ENCODE measurements around the gene RELCH. TPM values are rescaled to one million over a fixed set of nuclear protein-coding genes. Genes with fewer than 3 reads are reported as not detected.
"Not testable (repeated sequence)": the region's sequence is repeated elsewhere in the genome, so short reads cannot be mapped to it uniquely, and the experiment has no call there.

Gene RELCH, protein sequence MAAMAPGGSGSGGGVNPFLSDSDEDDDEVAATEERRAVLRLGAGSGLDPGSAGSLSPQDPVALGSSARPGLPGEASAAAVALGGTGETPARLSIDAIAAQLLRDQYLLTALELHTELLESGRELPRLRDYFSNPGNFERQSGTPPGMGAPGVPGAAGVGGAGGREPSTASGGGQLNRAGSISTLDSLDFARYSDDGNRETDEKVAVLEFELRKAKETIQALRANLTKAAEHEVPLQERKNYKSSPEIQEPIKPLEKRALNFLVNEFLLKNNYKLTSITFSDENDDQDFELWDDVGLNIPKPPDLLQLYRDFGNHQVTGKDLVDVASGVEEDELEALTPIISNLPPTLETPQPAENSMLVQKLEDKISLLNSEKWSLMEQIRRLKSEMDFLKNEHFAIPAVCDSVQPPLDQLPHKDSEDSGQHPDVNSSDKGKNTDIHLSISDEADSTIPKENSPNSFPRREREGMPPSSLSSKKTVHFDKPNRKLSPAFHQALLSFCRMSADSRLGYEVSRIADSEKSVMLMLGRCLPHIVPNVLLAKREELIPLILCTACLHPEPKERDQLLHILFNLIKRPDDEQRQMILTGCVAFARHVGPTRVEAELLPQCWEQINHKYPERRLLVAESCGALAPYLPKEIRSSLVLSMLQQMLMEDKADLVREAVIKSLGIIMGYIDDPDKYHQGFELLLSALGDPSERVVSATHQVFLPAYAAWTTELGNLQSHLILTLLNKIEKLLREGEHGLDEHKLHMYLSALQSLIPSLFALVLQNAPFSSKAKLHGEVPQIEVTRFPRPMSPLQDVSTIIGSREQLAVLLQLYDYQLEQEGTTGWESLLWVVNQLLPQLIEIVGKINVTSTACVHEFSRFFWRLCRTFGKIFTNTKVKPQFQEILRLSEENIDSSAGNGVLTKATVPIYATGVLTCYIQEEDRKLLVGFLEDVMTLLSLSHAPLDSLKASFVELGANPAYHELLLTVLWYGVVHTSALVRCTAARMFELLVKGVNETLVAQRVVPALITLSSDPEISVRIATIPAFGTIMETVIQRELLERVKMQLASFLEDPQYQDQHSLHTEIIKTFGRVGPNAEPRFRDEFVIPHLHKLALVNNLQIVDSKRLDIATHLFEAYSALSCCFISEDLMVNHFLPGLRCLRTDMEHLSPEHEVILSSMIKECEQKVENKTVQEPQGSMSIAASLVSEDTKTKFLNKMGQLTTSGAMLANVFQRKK
- 10 to 100 TPM; 38.9 to 56.3 TPM for total RNA-seq

DNA sequence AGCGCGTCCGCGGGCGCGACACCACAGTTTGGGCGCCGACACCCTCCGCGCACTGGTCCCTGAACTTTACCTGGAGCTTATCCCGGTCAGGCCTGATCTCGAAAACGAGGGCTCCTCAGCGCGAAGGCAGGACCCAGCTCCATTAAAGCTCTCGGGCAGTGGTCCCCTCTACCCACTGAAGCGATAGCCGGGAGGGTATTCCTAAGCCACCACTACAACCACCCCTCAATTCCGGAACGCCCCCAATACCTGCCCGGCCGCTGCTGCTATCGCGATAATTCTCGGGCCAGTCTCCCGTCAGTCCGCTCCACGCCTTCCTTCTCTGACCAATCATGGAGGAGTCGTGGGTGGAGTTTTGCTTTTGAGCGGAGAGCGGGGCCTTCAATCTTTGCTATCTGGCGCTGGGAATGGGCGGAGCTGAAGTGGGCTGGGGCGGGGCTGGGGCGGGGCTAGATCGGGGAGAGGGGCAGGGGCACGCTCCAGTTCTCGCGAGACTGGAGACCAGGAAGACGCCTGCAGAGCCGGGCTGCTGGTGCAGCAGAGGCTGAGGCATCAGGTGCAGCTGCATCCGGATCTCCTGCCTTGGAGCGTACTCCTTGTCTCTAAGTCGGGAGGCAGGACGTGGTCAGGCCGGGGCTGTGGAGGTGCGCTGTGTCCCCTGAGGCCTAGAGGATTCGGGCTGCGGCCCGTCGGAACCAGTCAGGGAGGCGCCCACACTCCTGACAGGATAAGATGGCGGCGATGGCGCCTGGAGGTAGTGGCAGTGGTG is at the start of gene RELCH, which contains the start of gene PIGN:
Gene RELCH, plus strand, starts transcription at position 482 of the 769 bp plus-strand sequence. Its CDS starts 251 bp downstream, at position 733.
Gene PIGN, minus strand, starts transcription at position 283 of the 769 bp plus-strand sequence. CDS start 25,703 bp downstream, outside the sequence.
- Mint-ChIP-seq H3K4me1 (ENCODE audit: low read depth in 2 of 2) (peaks cover 34 to 51% of the 10 kb centered on the region in 2 donors), H3K4me3 (peak within 1 kb of the TSS; percentile 100), H3K36me3 (no peaks in the 10 kb centered on the region)

GRCh38 chr18:62138461-62139235 is 48.4 kb upstream of the RELCH start:
- no peak overlapping the region for H3K27ac Mint-ChIP-seq
- no peak for DNase-seq (ENCODE audit: low spot score)
- no peaks in the 10 kb centered on the region for H3K36me3 Mint-ChIP-seq
- H3K4me3 Mint-ChIP-seq = no peak overlapping the region
- H3K27me3 Mint-ChIP-seq = no peaks in the 10 kb centered on the region
- H3K9me3 Mint-ChIP-seq = no peaks in the 10 kb centered on the region
- H3K4me1 Mint-ChIP-seq (ENCODE audit: low read depth in 2 of 2) = no peaks in the 10 kb centered on the region
- ATAC-seq = no peak

More for the DNA sequence above, at the start of gene RELCH, which contains the start of gene PIGN:
- H3K9me3 Mint-ChIP-seq = no peaks in the 10 kb centered on the region
- DNase-seq (ENCODE audit: low spot score) (peak; percentile 97), ATAC-seq (peak; percentile 96 to 98)
- H3K27ac Mint-ChIP-seq = peak within 1 kb of the TSS; percentile 95
- H3K27me3 Mint-ChIP-seq = no peaks in the 10 kb centered on the region

GRCh38 chr18:62140259-62140658 is 46.8 kb upstream of the RELCH start:
- Mint-ChIP-seq H3K27me3 (no peaks in the 10 kb centered on the region), H3K4me3 (no peak overlapping the region), H3K36me3 (peaks cover 6% of the 10 kb centered on the region), H3K9me3 (no peaks in the 10 kb centered on the region), H3K4me1 (ENCODE audit: low read depth in 2 of 2) (no peaks in the 10 kb centered on the region), H3K27ac (no peak overlapping the region)
- DNase-seq (ENCODE audit: low spot score) (no peak), ATAC-seq (no peak)

DNA sequence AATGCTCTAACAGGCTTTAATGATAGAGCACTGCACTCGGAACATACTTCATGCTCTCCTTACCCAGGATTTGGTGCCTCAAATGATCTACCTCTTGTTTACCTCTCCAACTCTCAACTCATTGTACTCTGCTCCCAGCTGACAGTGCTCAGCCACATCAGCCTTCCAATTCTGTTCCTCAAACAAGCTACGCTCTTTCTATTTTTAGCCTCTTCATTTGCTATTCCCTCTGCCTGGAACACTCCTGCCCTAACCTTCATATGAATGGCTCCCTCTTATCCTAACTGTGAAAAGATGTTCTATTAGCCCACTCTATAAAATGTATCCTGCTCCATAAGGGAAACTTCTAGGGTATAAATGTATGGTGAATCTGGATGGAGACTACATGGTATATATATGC is 42.7 kb upstream of the RELCH start:
- H3K27me3 Mint-ChIP-seq = no peaks in the 10 kb centered on the region
- no peak overlapping the region for H3K4me3 Mint-ChIP-seq
- DNase-seq (ENCODE audit: low spot score) (no peak), ATAC-seq (no peak)
- H3K36me3 Mint-ChIP-seq = peaks cover 6% of the 10 kb centered on the region
- H3K4me1 Mint-ChIP-seq (ENCODE audit: low read depth in 2 of 2) = no peaks in the 10 kb centered on the region
- no peak overlapping the region for H3K27ac Mint-ChIP-seq
- no peaks in the 10 kb centered on the region for H3K9me3 Mint-ChIP-seq

GRCh38 chr18:62151068-62151771 is 35.8 kb upstream of the RELCH start:
- Mint-ChIP-seq H3K4me3 (no peak overlapping the region), H3K27me3 (no peaks in the 10 kb centered on the region), H3K27ac (no peak overlapping the region), H3K4me1 (ENCODE audit: low read depth in 2 of 2) (no peaks in the 10 kb centered on the region), H3K36me3 (no peaks in the 10 kb centered on the region), H3K9me3 (no peaks in the 10 kb centered on the region)
- DNase-seq (ENCODE audit: low spot score) (no peak), ATAC-seq (no peak)

- DNase-seq (ENCODE audit: low spot score) = no peak
- no peak overlapping the region for H3K4me3 Mint-ChIP-seq
- no peak for ATAC-seq
- no peak overlapping the region for H3K27ac Mint-ChIP-seq
- H3K4me1 Mint-ChIP-seq (ENCODE audit: low read depth in 2 of 2) = no peaks in the 10 kb centered on the region
- no peaks in the 10 kb centered on the region for H3K27me3 Mint-ChIP-seq
- no peaks in the 10 kb centered on the region for H3K9me3 Mint-ChIP-seq
- no peaks in the 10 kb centered on the region for H3K36me3 Mint-ChIP-seq
Observed at GRCh38 chr18:62152844-62153243, 34.2 kb upstream of the RELCH start.

DNA sequence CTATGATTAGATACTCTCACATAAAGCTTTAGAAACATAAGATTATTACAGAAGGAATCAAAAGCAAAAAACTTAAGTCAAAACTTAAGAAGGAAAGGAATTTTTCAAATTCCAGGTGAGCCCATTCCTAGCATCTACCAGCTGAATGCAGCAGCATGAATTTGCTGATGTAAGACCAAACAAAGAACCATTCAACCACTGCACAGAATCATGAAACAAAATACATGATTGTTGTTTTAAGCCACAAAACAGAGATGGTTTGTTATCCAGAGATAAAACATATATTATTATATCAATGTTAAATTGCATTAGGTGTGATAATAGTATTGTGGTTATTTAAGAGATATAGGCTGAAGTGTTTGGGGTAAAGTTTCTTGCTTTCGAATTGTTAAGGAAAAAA is 29.2 kb upstream of the RELCH start:
- no peak for ATAC-seq
- Mint-ChIP-seq H3K9me3 (no peaks in the 10 kb centered on the region), H3K4me1 (ENCODE audit: low read depth in 2 of 2) (no peaks in the 10 kb centered on the region), H3K27ac (no peak overlapping the region), H3K27me3 (no peaks in the 10 kb centered on the region), H3K4me3 (no peak overlapping the region), H3K36me3 (no peaks in the 10 kb centered on the region)
- DNase-seq (ENCODE audit: low spot score) = no peak

GRCh38 chr18:62164310-62164709 is 22.7 kb upstream of the RELCH start:
- no peak for DNase-seq (ENCODE audit: low spot score)
- Mint-ChIP-seq H3K4me1 (ENCODE audit: low read depth in 2 of 2) (peaks cover 24 to 36% of the 10 kb centered on the region in 2 donors), H3K36me3 (peaks cover 24% of the 10 kb centered on the region), H3K4me3 (peak overlapping the region; percentile 57), H3K27me3 (no peaks in the 10 kb centered on the region), H3K9me3 (peaks cover 4% of the 10 kb centered on the region), H3K27ac (peak overlapping the region; percentile 25 to 40)
- peak; percentile 58 to 59 for ATAC-seq

- ATAC-seq (no peak), DNase-seq (ENCODE audit: low spot score) (no peak)
- H3K27ac Mint-ChIP-seq = peak overlapping the region in 1 of 2 donors; percentile 40
- peak overlapping the region; percentile 57 for H3K4me3 Mint-ChIP-seq
- H3K9me3 Mint-ChIP-seq = peaks cover 4% of the 10 kb centered on the region
- H3K4me1 Mint-ChIP-seq (ENCODE audit: low read depth in 2 of 2) = peaks cover 24 to 36% of the 10 kb centered on the region in 2 donors
- H3K36me3 Mint-ChIP-seq = peaks cover 24% of the 10 kb centered on the region
- H3K27me3 Mint-ChIP-seq = no peaks in the 10 kb centered on the region
Observed at GRCh38 chr18:62164855-62165487, 22.1 kb upstream of the RELCH start.

GRCh38 chr18:62165583-62165982 is 21.5 kb upstream of the RELCH start:
- peak overlapping the region; percentile 57 for H3K4me3 Mint-ChIP-seq
- no peaks in the 10 kb centered on the region for H3K27me3 Mint-ChIP-seq
- H3K4me1 Mint-ChIP-seq (ENCODE audit: low read depth in 2 of 2) = peaks cover 24 to 36% of the 10 kb centered on the region in 2 donors
- ATAC-seq (no peak), DNase-seq (ENCODE audit: low spot score) (no peak)
- peaks cover 24% of the 10 kb centered on the region for H3K36me3 Mint-ChIP-seq
- peaks cover 4% of the 10 kb centered on the region for H3K9me3 Mint-ChIP-seq
- no peak overlapping the region for H3K27ac Mint-ChIP-seq

- not testable (repeated sequence) for ATAC-seq; DNase-seq (ENCODE audit: low spot score); H3K27ac Mint-ChIP-seq; H3K9me3 Mint-ChIP-seq; H3K4me3 Mint-ChIP-seq; H3K27me3 Mint-ChIP-seq
- peaks cover 24 to 36% of the 10 kb centered on the region in 2 donors for H3K4me1 Mint-ChIP-seq (ENCODE audit: low read depth in 2 of 2)
- H3K36me3 Mint-ChIP-seq = peaks cover 24% of the 10 kb centered on the region
Observed at GRCh38 chr18:62166524-62166923, 20.5 kb upstream of the RELCH start.

All from natural killer cell treated with Interleukin-12 subunit alpha and Interleukin-12 subunit beta and Interleukin-15 and Interleukin-18, amount 100 ng/mL, for 72 hours (primary cell).